ENCODE results near the gene TMCC1.

DNA sequence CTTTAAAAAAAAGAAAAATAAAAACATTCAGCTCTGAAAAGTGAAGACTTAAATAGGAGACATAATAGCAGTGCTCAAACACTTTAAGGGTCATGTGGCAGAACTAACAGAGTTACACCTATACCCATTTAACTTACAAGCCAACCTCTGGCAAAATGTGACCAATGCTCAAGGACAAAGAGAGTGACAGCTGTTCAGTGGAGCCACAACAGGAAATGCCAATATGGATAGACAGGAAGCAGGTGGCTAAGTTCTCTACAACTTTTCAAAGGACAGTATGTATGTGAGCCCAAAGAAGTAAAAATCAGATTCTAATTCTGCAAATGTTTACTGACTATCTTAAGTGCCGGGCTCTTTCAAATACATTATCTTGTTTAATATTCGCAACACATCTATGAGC is 3.4 kb downstream of the TMCC1 start:
- TF ChIP-seq SIN3A (IDR thresholded peaks at IDR 0.05; ENCODE audit: borderline replicate concordance, insufficient read depth, low read length) (no peak), POLR2AphosphoS5 (IDR thresholded peaks at IDR 0.05; ENCODE audit: low read depth, low read length) (no peak)
- TF ChIP-seq, protein P1, sequence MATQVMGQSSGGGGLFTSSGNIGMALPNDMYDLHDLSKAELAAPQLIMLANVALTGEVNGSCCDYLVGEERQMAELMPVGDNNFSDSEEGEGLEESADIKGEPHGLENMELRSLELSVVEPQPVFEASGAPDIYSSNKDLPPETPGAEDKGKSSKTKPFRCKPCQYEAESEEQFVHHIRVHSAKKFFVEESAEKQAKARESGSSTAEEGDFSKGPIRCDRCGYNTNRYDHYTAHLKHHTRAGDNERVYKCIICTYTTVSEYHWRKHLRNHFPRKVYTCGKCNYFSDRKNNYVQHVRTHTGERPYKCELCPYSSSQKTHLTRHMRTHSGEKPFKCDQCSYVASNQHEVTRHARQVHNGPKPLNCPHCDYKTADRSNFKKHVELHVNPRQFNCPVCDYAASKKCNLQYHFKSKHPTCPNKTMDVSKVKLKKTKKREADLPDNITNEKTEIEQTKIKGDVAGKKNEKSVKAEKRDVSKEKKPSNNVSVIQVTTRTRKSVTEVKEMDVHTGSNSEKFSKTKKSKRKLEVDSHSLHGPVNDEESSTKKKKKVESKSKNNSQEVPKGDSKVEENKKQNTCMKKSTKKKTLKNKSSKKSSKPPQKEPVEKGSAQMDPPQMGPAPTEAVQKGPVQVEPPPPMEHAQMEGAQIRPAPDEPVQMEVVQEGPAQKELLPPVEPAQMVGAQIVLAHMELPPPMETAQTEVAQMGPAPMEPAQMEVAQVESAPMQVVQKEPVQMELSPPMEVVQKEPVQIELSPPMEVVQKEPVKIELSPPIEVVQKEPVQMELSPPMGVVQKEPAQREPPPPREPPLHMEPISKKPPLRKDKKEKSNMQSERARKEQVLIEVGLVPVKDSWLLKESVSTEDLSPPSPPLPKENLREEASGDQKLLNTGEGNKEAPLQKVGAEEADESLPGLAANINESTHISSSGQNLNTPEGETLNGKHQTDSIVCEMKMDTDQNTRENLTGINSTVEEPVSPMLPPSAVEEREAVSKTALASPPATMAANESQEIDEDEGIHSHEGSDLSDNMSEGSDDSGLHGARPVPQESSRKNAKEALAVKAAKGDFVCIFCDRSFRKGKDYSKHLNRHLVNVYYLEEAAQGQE (IDR thresholded peaks at IDR 0.05; ENCODE audit: insufficient read depth in 1 of 2, low read depth in 2 of 2, low read length in 2 of 2) = no peak
